Measurements from ENCODE around the gene RNF151.

- TF ChIP-seq CTCF (IDR thresholded peaks at IDR 0.05; ENCODE audit: poor library complexity, severe bottlenecking): no peak
- TF ChIP-seq TAF1 (IDR thresholded peaks at IDR 0.05; ENCODE audit: low read depth): no peak
These were observed 20.5 kb downstream of the RNF151 start for GRCh38 chr16:1987198-1987597.

Data from neural cell (in vitro differentiated cells).